GM18520 (cell line): ENCODE measurements around the gene KCTD5.
"Not testable (repeated sequence)": the region's sequence is repeated elsewhere in the genome, so short reads cannot be mapped to it uniquely, and the experiment has no call there.

Experiments used
- ATAC-seq: cut with Tn5 transposase; IDR thresholded peaks from one replicate; pipeline ENCODE4 v1.9.1; 2021; ENCODE audit not compliant: unreplicated experiment

The KCTD5 gene

GRCh38 chr16:2671741-2672140, 10.6 kb upstream of the KCTD5 start:
- no peak for ATAC-seq

GRCh38 chr16:2673066-2673999, 9.0 kb upstream of the KCTD5 start:
- peak; percentile 75 for ATAC-seq

GRCh38 chr16:2675021-2675420, 7.3 kb upstream of the KCTD5 start:
- no peak for ATAC-seq

GRCh38 chr16:2675714-2676113, 6.6 kb upstream of the KCTD5 start:
- ATAC-seq: no peak

- ATAC-seq: not testable (repeated sequence)
These were observed 5.4 kb upstream of the KCTD5 start for GRCh38 chr16:2676937-2677336.

GRCh38 chr16:2678206-2678965, 3.9 kb upstream of the KCTD5 start:
- not testable (repeated sequence) for ATAC-seq

GRCh38 chr16:2679902-2680301, 2.4 kb upstream of the KCTD5 start:
- ATAC-seq: not testable (repeated sequence)

- ATAC-seq: not testable (repeated sequence)
These were observed 2.0 kb upstream of the KCTD5 start for GRCh38 chr16:2680360-2680759.

GRCh38 chr16:2683041-2683440, 718 bp downstream of the KCTD5 start:
- not testable (repeated sequence) for ATAC-seq

GRCh38 chr16:2686075-2686474, 3.8 kb downstream of the KCTD5 start:
- not testable (repeated sequence) for ATAC-seq

GRCh38 chr16:2686912-2687507, 4.7 kb downstream of the KCTD5 start:
- ATAC-seq: peak; percentile 35

GRCh38 chr16:2687531-2688308, 5.4 kb downstream of the KCTD5 start:
- no peak for ATAC-seq

- not testable (repeated sequence) for ATAC-seq
These were observed 7.1 kb downstream of the KCTD5 start for GRCh38 chr16:2689422-2689821.

GRCh38 chr16:2689968-2690801, 7.9 kb downstream of the KCTD5 start:
- ATAC-seq: no peak

GRCh38 chr16:2690852-2691251, 8.5 kb downstream of the KCTD5 start:
- ATAC-seq: no peak

- ATAC-seq: no peak
These were observed 9.3 kb downstream of the KCTD5 start for GRCh38 chr16:2691491-2692248.

GRCh38 chr16:2692251-2692947, 10.1 kb downstream of the KCTD5 start:
- ATAC-seq: no peak

- ATAC-seq: no peak
These were observed 10.8 kb downstream of the KCTD5 start for GRCh38 chr16:2692948-2693651.
